ENCODE measurements around the gene TNFRSF8.

- TF ChIP-seq CTCF (conservative IDR thresholded peaks at IDR 0.05; ENCODE audit: low read depth, low read length), result no peak
- no peak for TF ChIP-seq EZH2phosphoT487 (IDR thresholded peaks at IDR 0.05; ENCODE audit: borderline replicate concordance, low read length)
- TF ChIP-seq EZH2 (IDR thresholded peaks at IDR 0.05; ENCODE audit: low read length, unreplicated experiment), result no peak
Measured at GRCh38 chr1:12075195-12076114, 12.4 kb downstream of the TNFRSF8 start.
